Measurements from ENCODE around the gene TENT5C.

DNA sequence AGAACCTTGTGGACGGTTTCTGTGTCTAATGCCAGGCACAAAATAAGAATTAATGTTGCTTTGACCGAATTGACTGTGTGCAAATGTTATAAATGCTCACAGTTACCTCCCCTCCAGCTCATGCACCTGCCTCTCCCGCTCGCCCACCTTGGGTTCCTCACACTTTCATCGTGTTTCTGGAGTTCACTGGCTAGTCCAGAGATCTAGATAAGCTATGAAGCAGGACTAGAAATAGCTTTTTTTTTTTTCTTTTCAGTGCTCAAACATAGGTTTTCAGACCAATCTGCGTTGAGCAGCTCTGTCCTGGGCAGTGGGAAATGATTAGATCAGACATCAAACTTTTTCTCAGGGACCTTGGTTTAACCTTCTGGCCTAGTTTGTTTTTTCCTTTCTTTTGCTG, 11.1 kb downstream of the TENT5C start:
- TF ChIP-seq NR2C1 (IDR thresholded peaks at IDR 0.05) (no peak), ZZZ3 (IDR thresholded peaks at IDR 0.05; ENCODE audit: control insufficient read depth, insufficient read length, low read depth) (no peak), JUND (IDR thresholded peaks at IDR 0.05; ENCODE audit: low read depth, low read length) (no peak), RBBP5 (conservative IDR thresholded peaks at IDR 0.05) (no peak), EZH2 (IDR thresholded peaks at IDR 0.05; ENCODE audit: borderline replicate concordance, control insufficient read depth, low read depth, low read length) (no peak), YY1 (IDR thresholded peaks at IDR 0.05; ENCODE audit: low read depth, low read length) (no peak), POLR2A (IDR thresholded peaks at IDR 0.05; ENCODE audit: low read depth, low read length) (no peak), KDM1A (IDR thresholded peaks at IDR 0.05; ENCODE audit: borderline replicate concordance) (no peak)
- TF ChIP-seq, protein P1, sequence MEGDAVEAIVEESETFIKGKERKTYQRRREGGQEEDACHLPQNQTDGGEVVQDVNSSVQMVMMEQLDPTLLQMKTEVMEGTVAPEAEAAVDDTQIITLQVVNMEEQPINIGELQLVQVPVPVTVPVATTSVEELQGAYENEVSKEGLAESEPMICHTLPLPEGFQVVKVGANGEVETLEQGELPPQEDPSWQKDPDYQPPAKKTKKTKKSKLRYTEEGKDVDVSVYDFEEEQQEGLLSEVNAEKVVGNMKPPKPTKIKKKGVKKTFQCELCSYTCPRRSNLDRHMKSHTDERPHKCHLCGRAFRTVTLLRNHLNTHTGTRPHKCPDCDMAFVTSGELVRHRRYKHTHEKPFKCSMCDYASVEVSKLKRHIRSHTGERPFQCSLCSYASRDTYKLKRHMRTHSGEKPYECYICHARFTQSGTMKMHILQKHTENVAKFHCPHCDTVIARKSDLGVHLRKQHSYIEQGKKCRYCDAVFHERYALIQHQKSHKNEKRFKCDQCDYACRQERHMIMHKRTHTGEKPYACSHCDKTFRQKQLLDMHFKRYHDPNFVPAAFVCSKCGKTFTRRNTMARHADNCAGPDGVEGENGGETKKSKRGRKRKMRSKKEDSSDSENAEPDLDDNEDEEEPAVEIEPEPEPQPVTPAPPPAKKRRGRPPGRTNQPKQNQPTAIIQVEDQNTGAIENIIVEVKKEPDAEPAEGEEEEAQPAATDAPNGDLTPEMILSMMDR (IDR thresholded peaks at IDR 0.05 in 2 of 3, conservative IDR thresholded peaks at IDR 0.05 in 1 of 3; ENCODE audit: control insufficient read depth in 2 of 3, extremely low read depth in 1 of 3, insufficient read depth in 1 of 3, low read depth in 3 of 3, low read length in 3 of 3), result no peak
- TF ChIP-seq, protein P2, sequence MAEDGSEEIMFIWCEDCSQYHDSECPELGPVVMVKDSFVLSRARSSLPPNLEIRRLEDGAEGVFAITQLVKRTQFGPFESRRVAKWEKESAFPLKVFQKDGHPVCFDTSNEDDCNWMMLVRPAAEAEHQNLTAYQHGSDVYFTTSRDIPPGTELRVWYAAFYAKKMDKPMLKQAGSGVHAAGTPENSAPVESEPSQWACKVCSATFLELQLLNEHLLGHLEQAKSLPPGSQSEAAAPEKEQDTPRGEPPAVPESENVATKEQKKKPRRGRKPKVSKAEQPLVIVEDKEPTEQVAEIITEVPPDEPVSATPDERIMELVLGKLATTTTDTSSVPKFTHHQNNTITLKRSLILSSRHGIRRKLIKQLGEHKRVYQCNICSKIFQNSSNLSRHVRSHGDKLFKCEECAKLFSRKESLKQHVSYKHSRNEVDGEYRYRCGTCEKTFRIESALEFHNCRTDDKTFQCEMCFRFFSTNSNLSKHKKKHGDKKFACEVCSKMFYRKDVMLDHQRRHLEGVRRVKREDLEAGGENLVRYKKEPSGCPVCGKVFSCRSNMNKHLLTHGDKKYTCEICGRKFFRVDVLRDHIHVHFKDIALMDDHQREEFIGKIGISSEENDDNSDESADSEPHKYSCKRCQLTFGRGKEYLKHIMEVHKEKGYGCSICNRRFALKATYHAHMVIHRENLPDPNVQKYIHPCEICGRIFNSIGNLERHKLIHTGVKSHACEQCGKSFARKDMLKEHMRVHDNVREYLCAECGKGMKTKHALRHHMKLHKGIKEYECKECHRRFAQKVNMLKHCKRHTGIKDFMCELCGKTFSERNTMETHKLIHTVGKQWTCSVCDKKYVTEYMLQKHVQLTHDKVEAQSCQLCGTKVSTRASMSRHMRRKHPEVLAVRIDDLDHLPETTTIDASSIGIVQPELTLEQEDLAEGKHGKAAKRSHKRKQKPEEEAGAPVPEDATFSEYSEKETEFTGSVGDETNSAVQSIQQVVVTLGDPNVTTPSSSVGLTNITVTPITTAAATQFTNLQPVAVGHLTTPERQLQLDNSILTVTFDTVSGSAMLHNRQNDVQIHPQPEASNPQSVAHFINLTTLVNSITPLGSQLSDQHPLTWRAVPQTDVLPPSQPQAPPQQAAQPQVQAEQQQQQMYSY (CRISPR knock-in tag; IDR thresholded peaks at IDR 0.05), result no peak
- TF ChIP-seq, protein P3, sequence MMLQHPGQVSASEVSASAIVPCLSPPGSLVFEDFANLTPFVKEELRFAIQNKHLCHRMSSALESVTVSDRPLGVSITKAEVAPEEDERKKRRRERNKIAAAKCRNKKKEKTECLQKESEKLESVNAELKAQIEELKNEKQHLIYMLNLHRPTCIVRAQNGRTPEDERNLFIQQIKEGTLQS (IDR thresholded peaks at IDR 0.05; ENCODE audit: borderline replicate concordance, extremely low read depth, low read depth, low read length), result no peak

Measured in GM12878 (cell line).